HG02642 (cell line): ENCODE results near the gene BAMBI.

Source experiments
- ATAC-seq: cut with Tn5 transposase; IDR thresholded peaks from one replicate; pipeline ENCODE4 v1.9.1; 2021; ENCODE audit warnings: mild to moderate bottlenecking; ENCODE audit not compliant: unreplicated experiment, poor library complexity

Gene BAMBI

GRCh38 chr10:28692050-28692449, 14.7 kb downstream of the BAMBI start:
- ATAC-seq = no peak

- ATAC-seq = no peak
These were observed 17.2 kb downstream of the BAMBI start for GRCh38 chr10:28694530-28694929.

GRCh38 chr10:28698075-28698474, 20.8 kb downstream of the BAMBI start:
- ATAC-seq = no peak

GRCh38 chr10:28704464-28705161, 27.3 kb downstream of the BAMBI start:
- no peak for ATAC-seq

GRCh38 chr10:28705472-28705871, 28.2 kb downstream of the BAMBI start:
- ATAC-seq = no peak

- ATAC-seq = no peak
These were observed 31.8 kb downstream of the BAMBI start for GRCh38 chr10:28709001-28709710.

- ATAC-seq = no peak
These were observed 33.0 kb downstream of the BAMBI start for GRCh38 chr10:28710202-28710886.

GRCh38 chr10:28711041-28711440, 33.7 kb downstream of the BAMBI start:
- no peak for ATAC-seq

GRCh38 chr10:28711776-28712175, 34.5 kb downstream of the BAMBI start:
- ATAC-seq = no peak

- ATAC-seq = no peak
These were observed 36.5 kb downstream of the BAMBI start for GRCh38 chr10:28713626-28714352.

- ATAC-seq = no peak
These were observed 37.2 kb downstream of the BAMBI start for GRCh38 chr10:28714401-28715053.

GRCh38 chr10:28715246-28715645, 37.9 kb downstream of the BAMBI start:
- ATAC-seq = no peak

GRCh38 chr10:28715757-28716156, 38.4 kb downstream of the BAMBI start:
- no peak for ATAC-seq

- ATAC-seq = no peak
These were observed 39.4 kb downstream of the BAMBI start for GRCh38 chr10:28716748-28717147.

GRCh38 chr10:28717656-28718201, 40.4 kb downstream of the BAMBI start:
- ATAC-seq = no peak

GRCh38 chr10:28719789-28720436, 42.6 kb downstream of the BAMBI start:
- ATAC-seq = no peak

- ATAC-seq = no peak
These were observed 44.1 kb downstream of the BAMBI start for GRCh38 chr10:28721318-28721951.

- ATAC-seq = no peak
These were observed 44.9 kb downstream of the BAMBI start for GRCh38 chr10:28722065-28722803.
